SJCRH30 (cell line): Measurements from ENCODE around the gene MIA. TPM values are rescaled to one million over a fixed set of nuclear protein-coding genes. Genes with fewer than 3 reads are reported as not detected.
A peak's percentile ranks its signal among the peaks of the same experiment; 100 is the strongest.
"Not testable (repeated sequence)": the region's sequence is repeated elsewhere in the genome, so short reads cannot be mapped to it uniquely, and the experiment has no call there.

ENCODE experiments used
- DNase-seq, 2 experiments: peaks; one replicate each; pipeline ENCODE4 v3.0.0-alpha.2; 2015 to 2020
- H3K27ac ChIP-seq: fragments of 250-450 bp; sonication (Bioruptor Pico); 2 replicates; pipeline ENCODE4 v1.5.1; 2020; ENCODE audit warnings: mild to moderate bottlenecking, moderate library complexity
- H3K27me3 ChIP-seq: fragments of 250-450 bp; sonication (Bioruptor Pico); 2 replicates; pipeline ENCODE4 v1.5.1; 2020; ENCODE audit warnings: mild to moderate bottlenecking, moderate library complexity
- H3K36me3 ChIP-seq: fragments of 250-450 bp; sonication (Bioruptor Pico); 2 replicates; pipeline ENCODE4 v1.5.1; 2020; ENCODE audit warnings: mild to moderate bottlenecking, moderate library complexity
- H3K4me1 ChIP-seq: fragments of 250-450 bp; sonication (Bioruptor Pico); 2 replicates; pipeline ENCODE4 v1.5.1; 2020; ENCODE audit warnings: mild to moderate bottlenecking, moderate library complexity
- H3K4me3 ChIP-seq: fragments of 250-450 bp; sonication (Bioruptor Pico); 2 replicates; pipeline ENCODE4 v1.5.1; 2020; ENCODE audit warnings: mild to moderate bottlenecking, moderate library complexity
- H3K9me3 ChIP-seq: fragments of 250-450 bp; sonication (Bioruptor Pico); replicated peaks from 2 replicates; pipeline ENCODE4 v1.5.1; 2020; ENCODE audit warnings: mild to moderate bottlenecking, moderate library complexity
- total RNA-seq: library from RNA; depleted of rRNA; stranded (reverse); fragments of >200 nt; shearing (Covaris generic); gene quantifications from 2 replicates; pipeline ENCODE4 v1.2.3, GENCODE V29; 2014

Gene MIA
- total RNA-seq, 1 experiment from 2014 or later = not detected

DNA sequence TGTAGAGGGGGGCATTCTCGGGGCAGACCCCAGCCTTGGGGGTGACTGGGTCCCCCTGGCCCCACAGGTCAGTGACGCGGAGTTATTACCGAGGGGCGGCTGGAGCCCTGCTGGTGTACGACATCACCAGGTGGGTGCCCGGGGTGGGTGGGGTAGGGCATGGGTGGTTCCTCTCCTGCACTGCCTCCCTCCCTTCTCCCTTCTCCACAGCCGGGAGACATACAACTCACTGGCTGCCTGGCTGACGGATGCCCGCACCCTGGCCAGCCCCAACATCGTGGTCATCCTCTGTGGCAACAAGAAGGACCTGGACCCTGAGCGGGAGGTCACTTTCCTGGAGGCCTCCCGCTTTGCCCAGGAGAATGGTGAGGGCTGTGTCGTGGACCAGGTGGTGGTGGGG is 8.4 kb downstream of the MIA start:
- DNase-seq = no peak
- no peak overlapping the region for H3K27ac ChIP-seq
- H3K9me3 ChIP-seq = no peaks in the 10 kb centered on the region
- no peaks in the 10 kb centered on the region for H3K4me1 ChIP-seq
- H3K4me3 ChIP-seq = no peak overlapping the region
- no peaks in the 10 kb centered on the region for H3K36me3 ChIP-seq
- no peaks in the 10 kb centered on the region for H3K27me3 ChIP-seq

DNA sequence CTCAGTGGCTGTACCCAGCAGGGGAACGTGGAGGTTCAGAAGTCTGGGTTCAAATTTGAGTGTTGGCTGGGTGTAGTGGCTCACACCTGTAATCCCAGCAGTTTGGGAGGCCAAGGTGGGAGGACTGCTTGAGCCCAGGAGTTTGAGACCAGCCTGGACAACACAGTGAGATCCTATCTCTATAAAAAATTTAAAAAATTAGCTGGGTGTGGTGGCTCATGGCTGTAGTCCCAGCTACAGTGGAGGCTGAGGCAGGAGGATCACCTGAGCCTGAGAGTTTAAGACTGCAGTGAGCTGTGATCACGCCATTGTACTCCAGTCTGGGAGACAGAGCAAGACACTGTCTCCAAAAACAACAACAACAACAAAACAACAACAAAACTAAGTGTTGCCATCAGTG is 8.8 kb downstream of the MIA start:
- H3K27me3 ChIP-seq, H3K36me3 ChIP-seq, H3K9me3 ChIP-seq, H3K27ac ChIP-seq, DNase-seq, H3K4me1 ChIP-seq, H3K4me3 ChIP-seq: not testable (repeated sequence)

DNA sequence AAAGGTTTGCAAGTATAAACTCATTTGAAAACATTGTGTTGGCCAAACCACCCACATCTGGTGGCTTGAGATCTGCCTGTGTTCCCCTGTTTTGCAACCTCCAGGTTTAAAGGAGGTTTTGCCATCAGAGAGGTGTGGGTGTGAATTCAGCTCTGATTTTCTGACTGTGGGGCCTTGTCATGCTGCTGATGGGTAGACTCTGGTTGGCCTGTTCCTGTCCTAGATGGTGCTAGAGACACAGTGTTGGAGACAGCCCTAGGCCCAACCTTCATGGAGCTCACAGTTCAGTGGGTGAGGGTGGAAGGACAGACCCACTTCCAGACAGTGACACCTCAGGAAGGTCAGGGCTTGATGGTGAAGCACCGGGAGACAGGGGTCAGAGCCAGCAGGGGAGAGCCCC is 10.2 kb downstream of the MIA start:
- no peak overlapping the region for H3K27ac ChIP-seq
- H3K4me3 ChIP-seq = no peak overlapping the region
- no peaks in the 10 kb centered on the region for H3K36me3 ChIP-seq
- no peak for DNase-seq
- no peaks in the 10 kb centered on the region for H3K4me1 ChIP-seq
- H3K9me3 ChIP-seq = no peaks in the 10 kb centered on the region
- H3K27me3 ChIP-seq = no peaks in the 10 kb centered on the region

DNA sequence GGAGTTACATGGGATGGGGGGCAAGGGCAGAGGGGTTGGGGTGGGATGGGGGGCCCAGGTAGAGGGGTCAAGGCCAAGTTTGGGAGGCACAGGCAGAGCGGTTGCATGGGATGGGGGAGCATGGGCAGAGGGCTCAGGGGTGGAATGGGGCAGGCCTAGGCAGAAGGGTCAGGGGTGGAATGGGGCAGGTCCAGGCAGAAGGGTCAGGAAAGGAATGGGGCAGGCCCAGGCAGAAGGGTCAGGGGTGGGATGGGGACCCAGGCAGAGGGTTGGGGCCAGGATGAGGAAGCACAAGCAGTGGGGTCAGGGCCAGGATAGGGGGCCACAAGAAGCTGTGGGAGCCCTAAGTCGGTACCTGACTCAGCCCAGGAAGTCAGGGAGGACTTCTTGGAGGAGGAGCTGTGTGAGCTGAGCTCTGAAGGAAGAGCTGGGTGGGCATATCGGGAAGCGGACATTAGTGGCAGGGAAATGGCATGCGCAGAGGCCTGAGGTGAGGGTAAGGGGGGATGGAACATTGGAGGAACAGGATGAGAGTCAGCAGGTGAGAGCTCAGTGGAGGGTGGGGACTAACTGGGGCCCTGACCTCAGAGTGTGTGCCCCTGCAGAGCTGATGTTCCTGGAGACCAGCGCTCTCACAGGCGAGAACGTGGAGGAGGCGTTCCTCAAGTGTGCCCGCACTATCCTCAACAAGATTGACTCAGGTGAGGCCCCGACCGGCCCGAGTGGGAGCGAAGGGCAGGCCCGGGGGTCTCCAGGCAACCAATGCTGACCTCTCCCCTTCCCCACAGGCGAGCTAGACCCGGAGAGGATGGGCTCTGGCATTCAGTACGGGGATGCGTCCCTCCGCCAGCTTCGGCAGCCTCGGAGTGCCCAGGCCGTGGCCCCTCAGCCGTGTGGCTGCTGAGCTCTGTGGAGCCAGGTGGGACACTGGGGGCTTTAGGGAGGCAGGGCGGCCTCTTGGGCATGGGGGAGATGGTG is 11.0 kb downstream of the MIA start:
- Histone ChIP-seq H3K36me3 (no peaks in the 10 kb centered on the region), H3K9me3 (no peaks in the 10 kb centered on the region), H3K4me3 (no peak overlapping the region), H3K27me3 (no peaks in the 10 kb centered on the region), H3K27ac (no peak overlapping the region), H3K4me1 (no peaks in the 10 kb centered on the region)
- DNase-seq = no peak

DNA sequence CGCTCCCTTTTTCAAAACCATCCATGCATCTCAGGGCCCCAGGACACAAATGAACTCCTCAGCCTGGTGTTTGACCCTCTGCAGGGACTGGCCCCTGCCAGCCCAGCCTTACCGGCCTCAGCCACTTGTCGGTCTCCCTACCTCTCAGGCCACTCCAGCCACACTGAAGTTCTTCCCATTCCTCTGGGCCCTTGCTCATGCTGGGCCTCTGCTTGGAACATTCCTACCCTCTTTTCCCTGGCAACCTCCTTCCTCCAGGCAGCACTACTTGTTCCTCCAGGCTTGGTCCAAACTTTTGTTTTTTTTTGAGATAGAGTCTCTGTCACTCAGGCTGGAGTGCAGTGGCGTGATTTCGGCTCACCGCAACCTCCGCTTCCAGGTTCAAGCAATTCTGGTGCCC is 16.0 kb downstream of the MIA start:
- H3K9me3 ChIP-seq = no peaks in the 10 kb centered on the region
- no peaks in the 10 kb centered on the region for H3K4me1 ChIP-seq
- no peak overlapping the region for H3K4me3 ChIP-seq
- DNase-seq = no peak
- no peaks in the 10 kb centered on the region for H3K36me3 ChIP-seq
- H3K27me3 ChIP-seq = no peaks in the 10 kb centered on the region
- no peak overlapping the region for H3K27ac ChIP-seq

DNA sequence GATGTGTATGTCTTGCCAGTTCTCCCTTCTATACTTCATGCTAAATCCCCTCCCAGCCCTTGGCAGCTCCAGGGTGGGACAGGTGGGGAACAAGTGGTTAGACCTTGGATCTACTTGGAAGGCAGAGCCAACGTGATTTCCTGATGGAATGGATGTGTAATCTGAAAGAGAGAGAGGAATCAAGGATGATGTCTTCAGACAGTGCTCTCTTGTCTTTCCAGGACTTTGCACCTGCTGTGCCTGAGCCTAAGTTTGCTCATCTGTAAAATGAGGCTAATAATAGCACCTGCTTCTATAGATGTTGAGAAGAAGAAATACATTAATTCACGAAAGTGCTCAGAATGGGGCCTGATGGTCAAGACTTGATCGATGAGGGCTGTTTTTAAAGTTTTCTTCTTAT is 16.7 kb downstream of the MIA start:
- Histone ChIP-seq H3K9me3 (no peaks in the 10 kb centered on the region), H3K27me3 (no peaks in the 10 kb centered on the region), H3K4me3 (no peak overlapping the region), H3K4me1 (no peaks in the 10 kb centered on the region), H3K27ac (no peak overlapping the region), H3K36me3 (no peaks in the 10 kb centered on the region)
- DNase-seq = no peak

DNA sequence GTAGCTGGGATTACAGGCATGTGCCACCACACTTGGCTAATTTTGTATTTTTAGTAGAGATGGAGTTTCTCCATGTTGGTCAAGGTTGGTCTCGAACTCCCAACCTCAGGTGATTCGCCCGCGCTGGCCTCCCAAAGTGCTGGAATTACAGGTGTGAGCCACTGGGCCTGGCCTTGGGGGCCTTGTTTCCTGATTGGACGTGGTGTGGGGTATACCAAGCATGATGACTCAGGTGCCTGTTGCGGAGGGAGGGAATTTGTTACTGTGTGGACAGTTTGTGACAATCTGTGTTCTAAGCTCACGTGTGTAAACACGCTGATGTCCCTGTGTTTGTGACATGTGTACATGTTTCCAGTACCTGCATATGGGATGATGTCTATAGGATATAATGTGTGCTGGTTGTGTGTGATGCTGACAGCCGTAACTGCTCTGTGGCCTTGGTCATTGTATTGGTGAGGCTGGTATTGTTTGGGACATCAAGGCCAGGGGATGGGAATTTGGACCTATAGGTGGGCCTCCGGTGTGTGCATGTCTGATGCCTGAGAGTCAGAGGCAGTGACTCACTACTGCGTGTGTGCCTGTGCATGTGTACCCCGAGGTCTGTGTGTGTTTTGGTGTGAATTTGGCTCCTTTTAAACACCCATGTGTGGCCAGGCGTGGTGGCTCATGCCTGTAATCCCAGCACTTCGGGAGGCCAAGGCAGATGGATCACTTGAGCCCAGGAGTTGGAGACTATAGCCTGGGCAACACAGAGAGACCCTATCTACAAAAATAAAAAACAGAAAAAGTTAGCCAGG is 22.0 kb downstream of the MIA start:
- H3K4me1 ChIP-seq = no peaks in the 10 kb centered on the region

DNA sequence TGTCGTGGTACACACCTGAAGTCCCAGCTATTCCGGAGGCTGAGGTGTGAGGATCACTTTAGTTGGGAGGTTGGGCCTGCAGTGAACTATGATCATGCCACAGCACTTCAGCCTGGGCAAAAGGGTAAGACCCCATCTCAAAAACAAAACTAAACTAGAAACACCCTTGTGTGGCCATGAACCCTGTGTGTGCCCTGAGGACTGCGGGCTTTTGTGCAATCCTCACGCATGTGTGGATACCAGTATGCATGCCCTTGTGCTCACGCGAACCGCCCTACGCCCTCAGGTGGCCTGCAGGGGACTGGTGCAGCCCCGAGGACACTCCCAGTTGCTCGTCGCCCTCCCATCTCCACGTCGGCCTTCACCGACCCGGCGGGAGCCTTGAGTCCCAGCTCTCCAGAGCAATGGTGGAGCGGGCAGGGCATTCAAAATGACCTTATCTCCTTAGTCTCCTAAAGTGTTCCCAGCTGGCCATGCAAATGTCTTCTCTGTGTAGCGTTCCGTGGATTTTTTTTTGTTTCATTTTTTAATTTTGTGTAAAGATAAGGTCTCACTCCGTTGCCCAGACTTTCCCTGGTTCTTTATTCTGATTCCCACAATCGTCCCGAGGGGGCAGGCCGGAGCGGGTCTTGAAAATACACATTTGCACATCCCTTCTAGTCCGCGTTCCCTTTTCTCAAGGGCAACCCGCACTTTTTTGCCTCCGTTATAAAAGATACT is 22.8 kb downstream of the MIA start:
- Histone ChIP-seq H3K4me3 (peak overlapping the region; percentile 63), H3K9me3 (no peaks in the 10 kb centered on the region), H3K36me3 (peaks cover 16% of the 10 kb centered on the region), H3K27ac (peak overlapping the region; percentile 28; the same call in 1 of the 2 replicates), H3K4me1 (no peaks in the 10 kb centered on the region), H3K27me3 (no peaks in the 10 kb centered on the region)
- peak; percentile 75 for DNase-seq

More for the DNA sequence above, 22.0 kb downstream of the MIA start:
- DNase-seq = no peak
- Histone ChIP-seq H3K9me3 (no peaks in the 10 kb centered on the region), H3K4me3 (no peak overlapping the region), H3K36me3 (peaks cover 12% of the 10 kb centered on the region), H3K27ac (no peak overlapping the region), H3K27me3 (no peaks in the 10 kb centered on the region)

DNA sequence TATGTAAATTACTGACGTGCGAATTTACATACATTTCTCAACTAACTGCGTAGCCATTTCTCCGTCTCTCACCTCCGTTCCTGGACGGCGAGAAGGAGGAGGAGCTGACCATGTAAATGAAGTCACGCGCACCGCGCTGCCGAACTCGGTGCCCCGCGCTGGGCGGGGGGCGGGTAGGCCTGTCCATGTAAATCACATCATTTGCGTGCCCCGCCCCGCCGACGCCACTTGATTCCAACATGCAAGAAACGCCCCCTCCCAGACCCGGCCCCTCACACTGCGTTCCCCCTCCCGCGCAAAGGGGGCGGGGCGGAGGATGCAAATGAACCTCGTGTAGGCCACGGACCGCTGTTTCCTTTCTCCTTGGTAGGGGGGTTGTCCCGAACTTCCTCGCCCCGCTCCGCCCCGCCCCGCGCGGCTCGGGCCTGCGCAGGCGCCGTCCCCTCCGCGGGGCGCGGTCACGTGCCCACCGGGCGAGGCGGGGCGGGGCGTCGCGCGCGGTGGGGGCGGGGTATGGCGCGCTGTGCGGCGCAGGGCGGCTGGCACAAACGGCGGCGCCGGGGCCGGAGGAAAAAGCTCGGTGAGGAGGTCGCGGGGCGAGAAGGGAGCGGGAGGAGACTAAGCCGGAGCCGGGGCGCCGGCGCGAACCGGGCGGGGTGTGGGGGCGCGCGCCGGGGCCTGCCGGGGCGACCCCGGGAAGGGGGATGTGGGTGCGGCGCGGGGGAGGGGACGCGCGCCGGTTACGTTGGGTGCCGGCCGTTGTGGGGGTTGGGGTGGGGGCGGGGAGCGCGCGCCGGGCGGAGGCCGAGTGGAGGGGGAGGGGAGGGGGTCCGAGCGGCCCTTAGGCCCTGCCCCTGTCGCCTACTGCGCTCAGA is 23.6 kb downstream of the MIA start, which contains the start of gene EGLN2:
Gene EGLN2, plus strand, starts transcription at position 509 of the 875 bp plus-strand sequence. CDS start 1,382 bp downstream, outside the sequence.
- Histone ChIP-seq H3K27ac (peak within 1 kb of the TSS; percentile 34), H3K4me1 (no peaks in the 10 kb centered on the region), H3K4me3 (peak within 1 kb of the TSS; percentile 63), H3K36me3 (peaks cover 19% of the 10 kb centered on the region), H3K27me3 (no peaks in the 10 kb centered on the region), H3K9me3 (no peaks in the 10 kb centered on the region)
- DNase-seq = peak; percentile 100

DNA sequence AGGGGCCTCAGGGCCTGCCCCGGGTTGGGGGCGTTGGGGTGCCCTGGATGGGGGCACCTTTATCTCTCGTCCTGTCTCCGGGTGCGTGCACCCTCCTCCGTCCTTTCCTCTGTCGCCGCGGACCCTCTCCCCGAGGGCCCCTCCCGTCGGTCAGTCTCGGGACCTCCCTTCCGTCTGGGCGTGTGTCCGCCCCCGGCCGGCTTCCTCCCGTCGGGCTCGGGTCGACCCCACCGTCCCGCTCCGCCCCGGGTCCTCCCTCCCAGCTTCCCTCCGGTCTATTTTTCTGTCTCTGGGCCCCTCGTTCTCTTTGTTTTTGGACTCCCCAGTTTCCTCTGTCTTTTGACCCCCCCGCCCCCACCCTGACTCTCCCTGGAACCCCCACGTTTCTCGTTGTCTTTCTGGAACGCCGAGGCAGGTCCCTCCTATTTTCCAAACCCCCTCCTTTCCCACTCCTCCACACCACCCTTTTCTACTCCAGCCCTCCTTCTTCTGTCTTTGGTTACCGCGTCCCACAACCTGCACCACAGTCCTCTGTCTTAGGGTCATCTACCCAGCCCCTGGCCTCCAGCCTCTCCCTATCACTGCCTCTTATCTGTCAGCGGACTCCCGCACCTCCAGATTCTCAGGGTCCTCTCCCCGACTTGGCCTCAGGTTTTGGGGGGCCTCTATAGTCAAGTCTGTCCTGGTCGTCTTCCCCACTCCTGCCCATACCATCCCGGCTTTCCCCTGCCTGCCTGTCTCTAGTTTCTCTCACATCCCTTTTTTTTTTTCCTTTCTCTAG is 24.4 kb downstream of the MIA start:
- Histone ChIP-seq H3K27ac (peak overlapping the region; percentile 34), H3K27me3 (no peaks in the 10 kb centered on the region), H3K36me3 (peaks cover 25% of the 10 kb centered on the region), H3K9me3 (no peaks in the 10 kb centered on the region), H3K4me1 (no peaks in the 10 kb centered on the region), H3K4me3 (peak overlapping the region; percentile 63)
- peak; percentile 43 to 48 for DNase-seq

DNA sequence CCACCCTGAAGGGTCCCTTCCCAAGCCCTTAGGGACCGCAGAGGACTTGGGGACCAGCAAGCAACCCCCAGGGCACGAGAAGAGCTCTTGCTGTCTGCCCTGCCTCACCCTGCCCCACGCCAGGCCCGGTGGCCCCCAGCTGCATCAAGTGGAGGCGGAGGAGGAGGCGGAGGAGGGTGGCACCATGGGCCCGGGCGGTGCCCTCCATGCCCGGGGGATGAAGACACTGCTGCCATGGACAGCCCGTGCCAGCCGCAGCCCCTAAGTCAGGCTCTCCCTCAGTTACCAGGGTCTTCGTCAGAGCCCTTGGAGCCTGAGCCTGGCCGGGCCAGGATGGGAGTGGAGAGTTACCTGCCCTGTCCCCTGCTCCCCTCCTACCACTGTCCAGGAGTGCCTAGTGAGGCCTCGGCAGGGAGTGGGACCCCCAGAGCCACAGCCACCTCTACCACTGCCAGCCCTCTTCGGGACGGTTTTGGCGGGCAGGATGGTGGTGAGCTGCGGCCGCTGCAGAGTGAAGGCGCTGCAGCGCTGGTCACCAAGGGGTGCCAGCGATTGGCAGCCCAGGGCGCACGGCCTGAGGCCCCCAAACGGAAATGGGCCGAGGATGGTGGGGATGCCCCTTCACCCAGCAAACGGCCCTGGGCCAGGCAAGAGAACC is 25.1 kb downstream of the MIA start:
- H3K27ac ChIP-seq = no peak overlapping the region
- H3K36me3 ChIP-seq = peaks cover 27% of the 10 kb centered on the region
- H3K4me3 ChIP-seq = peak overlapping the region; percentile 63
- no peaks in the 10 kb centered on the region for H3K4me1 ChIP-seq
- H3K27me3 ChIP-seq = no peaks in the 10 kb centered on the region
- DNase-seq = no peak
- H3K9me3 ChIP-seq = no peaks in the 10 kb centered on the region

DNA sequence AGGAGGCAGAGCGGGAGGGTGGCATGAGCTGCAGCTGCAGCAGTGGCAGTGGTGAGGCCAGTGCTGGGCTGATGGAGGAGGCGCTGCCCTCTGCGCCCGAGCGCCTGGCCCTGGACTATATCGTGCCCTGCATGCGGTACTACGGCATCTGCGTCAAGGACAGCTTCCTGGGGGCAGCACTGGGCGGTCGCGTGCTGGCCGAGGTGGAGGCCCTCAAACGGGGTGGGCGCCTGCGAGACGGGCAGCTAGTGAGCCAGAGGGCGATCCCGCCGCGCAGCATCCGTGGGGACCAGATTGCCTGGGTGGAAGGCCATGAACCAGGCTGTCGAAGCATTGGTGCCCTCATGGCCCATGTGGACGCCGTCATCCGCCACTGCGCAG is 25.7 kb downstream of the MIA start:
- Histone ChIP-seq H3K27me3 (no peaks in the 10 kb centered on the region), H3K27ac (no peak overlapping the region), H3K4me1 (no peaks in the 10 kb centered on the region), H3K9me3 (no peaks in the 10 kb centered on the region), H3K4me3 (no peak overlapping the region), H3K36me3 (peaks cover 33% of the 10 kb centered on the region)
- DNase-seq = no peak
